Osteoblast (primary cell): ENCODE data around the gene PVR. TPM values are rescaled to one million over a fixed set of nuclear protein-coding genes. Genes with fewer than 3 reads are reported as not detected.
"Not testable (repeated sequence)": the region's sequence is repeated elsewhere in the genome, so short reads cannot be mapped to it uniquely, and the experiment has no call there.

ENCODE experiments used
- DNase-seq: peaks from one replicate; pipeline ENCODE4 v3.0.0; 2011; ENCODE audit warnings: low spot score, mixed read lengths; ENCODE audit not compliant: insufficient read length; ENCODE audit errors: missing footprints
- H2AFZ ChIP-seq: 2 replicates; pipeline ENCODE4 v1.6.0; 2011; ENCODE audit warnings: mild to moderate bottlenecking, low read length
- H3K27ac ChIP-seq: 2 replicates; pipeline ENCODE4 v1.5.1; 2011; ENCODE audit warnings: mild to moderate bottlenecking, low read depth, low read length, moderate library complexity
- H3K27me3 ChIP-seq: 2 replicates; pipeline ENCODE4 v1.6.0; 2012; ENCODE audit warnings: mild to moderate bottlenecking, control low read depth, inconsistent platforms, low read length, moderate library complexity; ENCODE audit not compliant: insufficient read depth
- H3K36me3 ChIP-seq: 2 replicates; pipeline ENCODE4 v1.5.1; 2011; ENCODE audit warnings: mild to moderate bottlenecking, low read length, control low read depth, moderate library complexity; ENCODE audit not compliant: insufficient read depth
- H3K4me1 ChIP-seq: 2 replicates; pipeline ENCODE4 v1.5.1; 2011; ENCODE audit warnings: mild to moderate bottlenecking, low read length, control low read depth, moderate library complexity; ENCODE audit not compliant: insufficient read depth
- H3K4me2 ChIP-seq: 2 replicates; pipeline ENCODE4 v1.6.0; 2011; ENCODE audit warnings: mild to moderate bottlenecking, low read length; ENCODE audit not compliant: insufficient read depth
- H3K4me3 ChIP-seq: fragments of 200-600 bp; sonication (generic); 3 replicates; pipeline ENCODE4 v1.5.1; 2012; ENCODE audit warnings: mild to moderate bottlenecking, low read length, inconsistent platforms; ENCODE audit not compliant: insufficient read depth
- H3K79me2 ChIP-seq: 2 replicates; pipeline ENCODE4 v1.6.0; 2012; ENCODE audit warnings: mild to moderate bottlenecking, low read length, control low read depth, inconsistent platforms; ENCODE audit not compliant: insufficient read depth
- H3K9me3 ChIP-seq: 2 replicates; pipeline ENCODE4 v1.5.1; 2011; ENCODE audit warnings: low read depth, low read length, control low read depth
- H4K20me1 ChIP-seq: 2 replicates; pipeline ENCODE4 v1.6.0; 2012; ENCODE audit warnings: mild to moderate bottlenecking, low read length, control low read depth; ENCODE audit not compliant: insufficient read depth
- total RNA-seq: library from RNA; depleted of rRNA; stranded (reverse); fragments of >200 nt; gene quantifications from 2 replicates; pipeline ENCODE4 v1.2.3, GENCODE V29; 2012
- TF ChIP-seq, protein P1 (sequence below): IDR thresholded peaks from 2 replicates; pipeline ENCODE4 v1.5.1; 2011; ENCODE audit warnings: mild to moderate bottlenecking, low read depth, low read length, moderate library complexity; ENCODE audit errors: extremely low read depth

The PVR gene
- total RNA-seq, 1 donor: 53.6 TPM

- TF ChIP-seq, protein P1, sequence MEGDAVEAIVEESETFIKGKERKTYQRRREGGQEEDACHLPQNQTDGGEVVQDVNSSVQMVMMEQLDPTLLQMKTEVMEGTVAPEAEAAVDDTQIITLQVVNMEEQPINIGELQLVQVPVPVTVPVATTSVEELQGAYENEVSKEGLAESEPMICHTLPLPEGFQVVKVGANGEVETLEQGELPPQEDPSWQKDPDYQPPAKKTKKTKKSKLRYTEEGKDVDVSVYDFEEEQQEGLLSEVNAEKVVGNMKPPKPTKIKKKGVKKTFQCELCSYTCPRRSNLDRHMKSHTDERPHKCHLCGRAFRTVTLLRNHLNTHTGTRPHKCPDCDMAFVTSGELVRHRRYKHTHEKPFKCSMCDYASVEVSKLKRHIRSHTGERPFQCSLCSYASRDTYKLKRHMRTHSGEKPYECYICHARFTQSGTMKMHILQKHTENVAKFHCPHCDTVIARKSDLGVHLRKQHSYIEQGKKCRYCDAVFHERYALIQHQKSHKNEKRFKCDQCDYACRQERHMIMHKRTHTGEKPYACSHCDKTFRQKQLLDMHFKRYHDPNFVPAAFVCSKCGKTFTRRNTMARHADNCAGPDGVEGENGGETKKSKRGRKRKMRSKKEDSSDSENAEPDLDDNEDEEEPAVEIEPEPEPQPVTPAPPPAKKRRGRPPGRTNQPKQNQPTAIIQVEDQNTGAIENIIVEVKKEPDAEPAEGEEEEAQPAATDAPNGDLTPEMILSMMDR: no peak
- Histone ChIP-seq H3K4me1 (no peaks in the 10 kb centered on the region), H3K27ac (no peak overlapping the region), H3K36me3 (no peaks in the 10 kb centered on the region), H3K79me2 (no peaks in the 10 kb centered on the region), H4K20me1 (no peaks in the 10 kb centered on the region), H2AFZ (no peak overlapping the region), H3K9me3 (no peaks in the 10 kb centered on the region), H3K4me2 (no peak overlapping the region), H3K4me3 (no peak overlapping the region), H3K27me3 (no peaks in the 10 kb centered on the region)
- DNase-seq: no peak
Measured at GRCh38 chr19:44707794-44708193, 64.1 kb downstream of the PVR start.

DNA sequence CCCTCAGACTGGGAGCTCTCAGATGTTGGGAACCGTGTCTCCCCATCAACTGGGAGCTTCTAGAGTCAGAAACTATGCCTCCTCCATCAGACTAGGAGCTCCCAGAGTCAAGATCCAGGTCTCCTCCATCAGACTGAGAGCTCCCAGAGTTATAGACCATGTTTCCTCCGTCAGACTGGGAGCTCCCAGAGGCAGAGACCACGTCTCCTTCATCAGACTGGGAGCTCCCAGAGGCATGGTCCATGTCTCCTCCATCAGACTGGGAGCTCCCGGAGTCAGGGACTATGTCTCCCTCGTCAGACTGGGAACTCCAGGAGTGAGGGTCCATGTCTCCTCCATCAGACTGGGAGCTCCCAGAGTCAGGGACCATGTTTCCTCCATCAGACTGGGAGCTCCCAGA is 65.2 kb downstream of the PVR start:
- no peak overlapping the region for H2AFZ ChIP-seq
- H3K27ac ChIP-seq: no peak overlapping the region
- H3K4me3 ChIP-seq: no peak overlapping the region
- TF ChIP-seq, protein P1: no peak
- no peak overlapping the region for H3K4me2 ChIP-seq
- H3K27me3 ChIP-seq: no peaks in the 10 kb centered on the region
- no peaks in the 10 kb centered on the region for H4K20me1 ChIP-seq
- no peaks in the 10 kb centered on the region for H3K9me3 ChIP-seq
- no peaks in the 10 kb centered on the region for H3K36me3 ChIP-seq
- no peaks in the 10 kb centered on the region for H3K4me1 ChIP-seq
- no peaks in the 10 kb centered on the region for H3K79me2 ChIP-seq
- no peak for DNase-seq

- DNase-seq: peak; percentile 80
- H3K4me1 ChIP-seq, H3K27ac ChIP-seq, H3K4me2 ChIP-seq, H3K27me3 ChIP-seq, H4K20me1 ChIP-seq, H3K36me3 ChIP-seq, H3K9me3 ChIP-seq, H3K4me3 ChIP-seq, H2AFZ ChIP-seq, H3K79me2 ChIP-seq: not testable (repeated sequence)
Measured at GRCh38 chr19:44709434-44710266, 65.9 kb downstream of the PVR start.

GRCh38 chr19:44710483-44710882 is 66.8 kb downstream of the PVR start:
- H2AFZ ChIP-seq: no peak overlapping the region
- no peak overlapping the region for H3K4me2 ChIP-seq
- no peak overlapping the region for H3K4me3 ChIP-seq
- H3K27ac ChIP-seq: no peak overlapping the region
- DNase-seq: no peak
- H3K79me2 ChIP-seq: no peaks in the 10 kb centered on the region
- H3K36me3 ChIP-seq: no peaks in the 10 kb centered on the region
- H3K4me1 ChIP-seq: no peaks in the 10 kb centered on the region
- H3K27me3 ChIP-seq: no peaks in the 10 kb centered on the region
- peaks cover 3% of the 10 kb centered on the region for H3K9me3 ChIP-seq
- H4K20me1 ChIP-seq: no peaks in the 10 kb centered on the region
- TF ChIP-seq, protein P1: no peak
